Measurements from ENCODE around the gene TEAD3.
"Not testable (repeated sequence)": the region's sequence is repeated elsewhere in the genome, so short reads cannot be mapped to it uniquely, and the experiment has no call there.

TEAD3 gene

DNA sequence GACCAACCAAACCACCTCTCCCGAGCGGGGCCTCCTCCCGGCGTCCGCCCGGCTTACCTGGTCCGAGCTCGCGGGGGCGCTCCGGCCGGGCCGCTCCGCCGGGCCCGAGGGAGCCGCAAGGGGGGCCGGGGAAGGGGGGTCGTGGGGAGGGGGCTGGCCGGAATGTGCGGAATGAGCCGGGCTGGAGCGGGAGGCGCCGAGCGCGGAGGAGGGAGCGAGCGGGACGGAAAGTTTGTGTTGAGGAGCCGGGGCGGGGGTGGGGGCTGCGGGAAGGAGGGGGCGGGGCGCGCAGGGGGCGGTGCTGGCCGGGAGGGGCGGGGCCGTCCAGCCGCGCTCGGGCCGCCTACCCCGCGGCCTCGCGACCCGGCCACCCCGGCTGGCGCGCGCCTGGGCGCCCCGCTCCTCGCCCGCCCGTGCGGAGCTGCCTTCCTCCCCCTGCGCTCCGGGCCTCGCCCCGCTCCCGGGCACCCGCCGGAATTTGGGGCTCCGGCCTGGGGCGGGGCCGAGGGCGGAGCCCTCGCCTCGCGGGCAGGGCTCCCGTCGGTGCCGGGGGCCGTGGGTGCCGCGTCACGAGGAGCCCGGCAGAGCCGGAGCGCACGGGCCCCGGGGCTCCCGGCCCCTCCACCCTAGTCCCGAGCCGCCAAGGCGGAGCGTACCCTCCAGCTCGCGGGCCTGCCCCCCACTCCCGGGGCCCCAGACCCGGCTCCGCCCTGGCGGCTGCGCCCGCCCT, at the start of gene TEAD3:
Gene TEAD3 (minus strand): TSS at position 239 of the 730 bp plus-strand sequence.
- DNase-seq (ENCODE audit: low spot score) = peak; percentile 37

DNA sequence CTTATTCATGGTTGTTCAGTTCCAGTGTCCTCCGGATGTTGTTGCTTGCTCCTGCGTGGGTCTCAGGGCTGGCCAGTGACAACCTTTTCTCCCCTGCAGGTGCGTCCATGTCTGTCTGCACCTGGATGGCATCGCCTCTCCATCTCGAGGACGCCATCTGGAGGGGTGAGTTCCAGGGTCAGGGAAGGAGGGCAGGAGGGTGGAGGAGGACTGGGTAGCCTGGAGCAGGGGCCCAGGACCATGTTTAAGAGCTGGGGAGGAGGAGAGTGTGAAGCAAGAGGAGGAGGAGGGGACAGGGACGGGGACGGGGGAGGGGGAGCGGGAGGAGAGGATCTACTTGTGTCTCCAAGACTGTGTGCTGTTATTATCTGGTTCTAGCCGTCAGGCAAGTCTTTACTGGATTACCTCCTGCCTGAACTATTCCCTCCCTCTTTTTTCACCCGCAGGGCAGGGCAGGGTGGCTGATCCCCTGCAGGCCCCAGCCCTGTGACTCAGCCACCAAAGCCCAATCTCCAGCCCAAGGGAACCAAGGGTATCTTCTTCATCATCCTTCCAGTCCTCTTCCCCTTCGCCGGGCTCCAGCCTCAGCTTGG, 48.0 kb upstream of the TEAD3 start:
- no peak for DNase-seq (ENCODE audit: low spot score)

- DNase-seq (ENCODE audit: low spot score) = no peak
Measured at GRCh38 chr6:35543459-35544193, 46.7 kb upstream of the TEAD3 start.

- DNase-seq (ENCODE audit: low spot score) = no peak
Measured at GRCh38 chr6:35541836-35542235, 45.0 kb upstream of the TEAD3 start.

DNA sequence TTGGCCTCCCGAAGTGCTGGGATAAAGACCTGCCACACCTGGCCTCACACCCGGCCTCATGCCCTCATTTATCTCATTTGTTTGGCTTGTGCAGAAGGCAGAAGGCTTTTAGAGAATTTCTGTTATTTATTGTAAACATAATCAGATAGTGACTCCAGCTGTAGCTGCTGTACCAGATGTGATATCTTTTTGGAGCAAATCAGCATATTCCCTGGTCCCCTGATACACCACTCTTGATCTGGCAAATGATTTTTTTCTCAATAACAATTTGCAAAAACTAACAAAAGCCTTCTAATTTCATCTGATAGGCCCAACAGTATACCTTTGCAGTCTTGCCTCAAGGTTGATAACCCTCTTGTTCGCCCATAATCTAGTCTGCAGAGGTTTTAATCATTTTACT, 42.3 kb upstream of the TEAD3 start:
- no peak for DNase-seq (ENCODE audit: low spot score)

GRCh38 chr6:35535847-35536246, 39.0 kb upstream of the TEAD3 start:
- not testable (repeated sequence) for DNase-seq (ENCODE audit: low spot score)

DNA sequence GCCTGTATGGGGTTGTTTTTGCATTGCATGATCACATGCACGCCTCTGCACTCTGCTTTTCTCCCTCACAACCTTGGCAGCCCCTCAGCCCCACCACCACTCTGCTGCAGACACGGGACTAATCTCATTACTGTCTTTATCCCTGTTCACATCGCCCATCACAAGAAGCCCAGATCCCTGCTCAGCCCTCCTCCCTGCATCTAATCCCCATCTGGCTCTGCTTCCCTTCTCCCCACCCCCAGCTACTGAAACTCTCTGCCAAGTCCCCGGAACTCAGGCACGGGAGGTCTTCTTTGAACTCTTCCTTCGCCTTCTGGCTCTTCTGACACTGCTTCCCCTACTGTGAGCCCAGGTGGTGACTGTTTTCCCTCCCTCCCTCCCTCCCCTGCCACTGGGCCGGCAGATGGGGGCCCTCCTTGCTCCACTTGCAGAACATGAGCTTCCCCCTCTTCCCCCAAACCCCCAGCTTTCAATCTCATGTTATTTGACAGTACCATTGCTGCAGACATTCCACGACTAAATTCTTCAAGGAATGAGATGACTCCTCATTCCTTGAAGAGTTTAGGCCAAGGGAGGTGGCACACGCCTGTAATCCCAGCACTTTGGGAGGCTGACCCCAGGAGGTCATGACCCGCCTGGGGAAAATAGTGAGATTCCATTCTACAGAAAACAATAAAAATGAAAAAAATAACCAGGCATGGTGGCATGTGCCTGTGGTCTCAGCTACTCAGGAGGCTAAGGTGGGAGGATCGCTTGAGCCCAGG, 37.7 kb upstream of the TEAD3 start:
- DNase-seq (ENCODE audit: low spot score) = no peak

- no peak for DNase-seq (ENCODE audit: low spot score)
Measured at GRCh38 chr6:35533981-35534380, 37.1 kb upstream of the TEAD3 start.

- no peak for DNase-seq (ENCODE audit: low spot score)
Measured at GRCh38 chr6:35532126-35532525, 35.2 kb upstream of the TEAD3 start.

DNA sequence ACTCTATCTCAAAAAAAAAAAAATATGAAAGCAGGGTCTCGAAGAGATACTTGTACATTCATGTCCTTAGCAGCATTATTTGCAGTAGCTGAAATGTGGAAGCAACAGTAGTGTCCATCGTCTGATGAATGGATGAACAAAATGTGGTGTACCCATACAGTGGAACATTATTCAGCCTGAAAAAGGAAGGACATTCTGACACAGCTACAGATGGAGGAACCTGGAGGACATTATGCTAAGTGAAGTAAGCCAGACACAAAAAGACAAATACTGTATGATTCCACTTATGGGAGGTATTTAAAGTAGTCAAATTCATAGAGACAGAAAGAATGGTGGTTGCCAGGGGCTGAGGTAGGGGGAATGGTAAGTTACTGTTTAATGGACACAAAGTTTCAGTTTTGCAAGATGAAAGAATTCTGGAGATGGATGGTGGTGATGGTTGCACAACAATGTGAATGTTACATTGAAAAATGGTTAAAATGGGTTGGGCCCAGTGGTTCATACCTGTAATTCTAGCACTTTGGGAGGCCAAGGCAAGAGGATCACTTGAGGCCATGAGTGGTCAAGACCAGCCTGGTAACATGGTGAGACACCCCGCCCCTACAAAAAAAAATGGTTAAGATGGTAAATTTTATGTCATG, 27.6 kb upstream of the TEAD3 start:
- DNase-seq (ENCODE audit: low spot score) = no peak

DNA sequence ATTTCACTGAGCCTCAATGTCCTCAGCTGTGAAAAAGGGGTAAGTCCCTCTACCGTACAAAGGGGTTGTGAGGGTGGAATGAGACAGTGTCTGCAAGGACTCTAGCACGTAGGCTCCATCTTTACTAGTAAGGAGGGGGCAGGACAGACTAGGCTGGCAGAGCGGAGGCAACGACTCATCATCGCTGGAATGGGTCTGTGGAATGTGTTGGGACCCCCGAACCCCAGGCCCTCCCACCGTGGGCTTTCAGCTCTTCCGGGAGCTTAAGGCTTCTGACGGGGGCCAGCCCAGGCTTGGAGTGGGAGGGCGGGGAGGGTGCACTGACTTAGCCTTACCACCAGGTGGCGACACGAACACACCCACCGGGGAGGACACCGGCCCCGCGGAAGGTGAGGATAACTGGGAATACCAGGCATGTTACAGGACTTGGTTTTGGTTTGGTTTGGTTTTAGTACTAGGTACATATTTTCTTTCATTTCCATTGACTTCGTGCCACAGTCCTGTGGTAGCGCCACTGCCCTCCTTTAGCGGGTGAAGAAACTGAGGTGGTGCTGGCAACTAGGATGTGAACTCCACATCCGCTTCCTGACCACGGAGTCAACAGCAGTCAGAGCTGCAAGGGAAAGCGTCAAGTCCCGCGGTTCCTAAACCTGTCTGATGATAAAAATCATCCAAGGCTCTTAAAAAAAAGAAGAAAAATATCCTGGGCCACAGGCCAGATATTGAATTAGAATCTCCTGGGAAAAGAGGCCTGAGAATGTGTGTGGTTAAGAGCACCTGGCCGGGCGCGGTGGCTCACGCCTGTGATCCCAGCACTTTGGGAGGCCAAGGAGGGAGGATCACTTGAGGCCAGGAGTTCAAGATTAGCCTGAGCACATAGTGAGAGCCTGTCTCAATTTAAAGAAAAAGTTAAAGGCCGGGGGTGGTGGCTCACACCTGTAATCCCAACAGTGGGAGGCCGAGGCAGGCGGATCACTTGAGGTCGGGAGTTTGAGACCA, 26.1 kb upstream of the TEAD3 start:
- peak; percentile 72 for DNase-seq (ENCODE audit: low spot score)

- no peak for DNase-seq (ENCODE audit: low spot score)
Measured at GRCh38 chr6:35522151-35522550, 25.3 kb upstream of the TEAD3 start.

DNA sequence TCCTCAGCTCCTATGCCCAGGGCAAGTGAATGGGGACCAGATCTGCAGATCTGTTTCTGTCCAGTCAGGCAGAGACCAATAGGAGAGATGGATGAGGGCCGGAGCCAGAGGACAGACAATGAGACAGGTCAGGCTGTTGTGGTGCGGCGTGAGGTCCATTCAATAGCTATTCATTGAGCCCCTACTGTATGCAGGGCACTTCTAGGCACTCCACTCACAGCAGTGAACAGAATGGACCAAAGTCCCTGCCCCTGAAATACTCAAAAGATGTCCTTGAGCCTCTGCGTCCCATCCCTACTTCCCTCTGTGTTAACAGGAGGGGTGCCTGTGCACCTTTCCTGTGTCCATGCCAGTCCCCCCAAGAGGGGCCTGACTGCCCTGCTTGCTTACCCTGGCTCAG, 24.4 kb upstream of the TEAD3 start:
- DNase-seq (ENCODE audit: low spot score) = no peak

- no peak for DNase-seq (ENCODE audit: low spot score)
Measured at GRCh38 chr6:35519313-35520015, 22.6 kb upstream of the TEAD3 start.

GRCh38 chr6:35518566-35519312, 21.9 kb upstream of the TEAD3 start:
- no peak for DNase-seq (ENCODE audit: low spot score)

DNA sequence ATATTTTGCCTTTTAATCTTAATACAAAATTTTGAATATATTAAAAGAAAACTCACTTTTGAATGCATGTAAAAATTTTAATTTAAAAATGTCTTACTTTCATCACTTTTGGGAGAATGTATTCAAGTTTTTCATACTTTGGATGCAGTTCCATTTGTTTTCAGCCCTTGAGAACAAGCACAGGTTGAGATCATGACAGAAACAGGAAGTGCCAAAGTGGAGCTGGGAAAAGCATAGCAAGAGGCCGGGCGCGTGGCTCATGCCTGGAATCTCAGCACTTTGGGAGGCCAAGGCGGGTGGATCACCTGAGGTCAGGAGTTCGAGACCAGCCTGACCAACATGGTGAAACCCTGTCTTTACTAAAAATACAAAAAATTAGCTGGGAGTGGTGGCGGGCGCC, 21.1 kb upstream of the TEAD3 start:
- not testable (repeated sequence) for DNase-seq (ENCODE audit: low spot score)

- DNase-seq (ENCODE audit: low spot score) = no peak
Measured at GRCh38 chr6:35516712-35517111, 19.8 kb upstream of the TEAD3 start.

GRCh38 chr6:35515939-35516338, 19.1 kb upstream of the TEAD3 start:
- not testable (repeated sequence) for DNase-seq (ENCODE audit: low spot score)

DNA sequence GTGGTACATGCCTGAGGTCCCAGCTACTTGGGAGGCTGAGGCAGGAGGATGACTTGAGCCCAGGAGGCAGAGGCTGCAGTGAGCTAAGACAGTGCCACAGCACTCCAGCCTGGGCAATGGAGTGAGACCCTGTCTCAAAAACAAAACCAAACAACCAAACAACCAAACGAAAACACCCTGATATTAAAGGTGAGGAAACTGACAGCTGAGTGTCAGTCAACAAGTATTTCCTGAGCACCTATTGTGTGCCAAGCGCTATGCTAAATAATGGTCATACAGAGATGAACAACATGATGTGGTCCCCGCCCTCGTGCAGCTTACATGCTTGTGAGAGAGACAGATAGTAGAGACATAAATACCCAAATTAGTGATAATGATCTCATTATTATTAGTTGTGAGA, 17.7 kb upstream of the TEAD3 start:
- DNase-seq (ENCODE audit: low spot score) = no peak
